Nephron (organoid): ENCODE data around the gene TRIM52.
A peak's percentile ranks its signal among the peaks of the same experiment; 100 is the strongest.

Experiments
- H3K27ac Mint-ChIP-seq, 3 experiments: 2 replicates each; pipeline ENCODE4 v1.8.0; 2020; ENCODE audit warnings: mixed read lengths in 3 of 3, mild to moderate bottlenecking in 2 of 3, moderate library complexity in 1 of 3
- H3K27me3 Mint-ChIP-seq: 2 replicates; pipeline ENCODE4 v1.8.0; 2021; ENCODE audit warnings: low read depth, mild to moderate bottlenecking, moderate library complexity, mixed read lengths
- H3K36me3 Mint-ChIP-seq: 2 replicates; pipeline ENCODE4 v1.8.0; 2020; ENCODE audit warnings: low read depth, mixed read lengths
- H3K4me1 Mint-ChIP-seq: 2 replicates; pipeline ENCODE4 v1.8.0; 2020; ENCODE audit warnings: mixed read lengths
- H3K4me3 Mint-ChIP-seq, 3 experiments: 2 replicates each; pipeline ENCODE4 v1.8.0; 2020; ENCODE audit warnings: mild to moderate bottlenecking in 3 of 3, mixed read lengths in 3 of 3, moderate library complexity in 2 of 3
- H3K9me3 Mint-ChIP-seq: 2 replicates; pipeline ENCODE4 v1.8.0; 2020; ENCODE audit warnings: mixed read lengths
- TF ChIP-seq, protein P1 (sequence below), 3 experiments: fragments of 200-600 bp; sonication (generic); IDR thresholded peaks; one replicate each; pipeline ENCODE4 v1.5.0; 2021; ENCODE audit warnings: antibody characterized with exemption in 3 of 3; ENCODE audit not compliant: unreplicated experiment in 3 of 3

Gene TRIM52

DNA sequence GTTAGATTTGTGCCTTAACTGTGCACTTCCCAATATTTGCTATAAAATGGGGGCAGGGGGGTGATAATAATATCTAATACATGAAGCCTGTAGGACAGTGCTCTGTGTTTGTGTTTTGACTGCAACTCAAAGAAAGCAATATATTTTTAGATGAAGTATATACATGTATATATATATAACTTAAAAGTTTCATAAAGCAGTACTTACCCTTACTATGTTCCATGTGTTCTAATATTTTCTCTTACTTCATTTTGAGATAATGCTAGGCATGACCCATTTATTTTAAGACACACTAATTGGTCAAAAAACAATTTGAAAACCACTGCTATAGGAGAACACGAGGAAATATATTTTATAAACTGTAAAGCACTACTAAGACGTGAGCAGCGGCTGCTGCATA lies 2.4 kb downstream of the TRIM52 start:
- Mint-ChIP-seq H3K27ac (peak overlapping the region in 2 of 3 experiments; percentile 13 to 53), H3K27me3 (no peaks in the 10 kb centered on the region), H3K4me3 (peak overlapping the region; percentile 95 to 100 (median 98)), H3K36me3 (peaks cover 28% of the 10 kb centered on the region), H3K9me3 (no peaks in the 10 kb centered on the region), H3K4me1 (peaks cover 56% of the 10 kb centered on the region)
- TF ChIP-seq, protein P1, sequence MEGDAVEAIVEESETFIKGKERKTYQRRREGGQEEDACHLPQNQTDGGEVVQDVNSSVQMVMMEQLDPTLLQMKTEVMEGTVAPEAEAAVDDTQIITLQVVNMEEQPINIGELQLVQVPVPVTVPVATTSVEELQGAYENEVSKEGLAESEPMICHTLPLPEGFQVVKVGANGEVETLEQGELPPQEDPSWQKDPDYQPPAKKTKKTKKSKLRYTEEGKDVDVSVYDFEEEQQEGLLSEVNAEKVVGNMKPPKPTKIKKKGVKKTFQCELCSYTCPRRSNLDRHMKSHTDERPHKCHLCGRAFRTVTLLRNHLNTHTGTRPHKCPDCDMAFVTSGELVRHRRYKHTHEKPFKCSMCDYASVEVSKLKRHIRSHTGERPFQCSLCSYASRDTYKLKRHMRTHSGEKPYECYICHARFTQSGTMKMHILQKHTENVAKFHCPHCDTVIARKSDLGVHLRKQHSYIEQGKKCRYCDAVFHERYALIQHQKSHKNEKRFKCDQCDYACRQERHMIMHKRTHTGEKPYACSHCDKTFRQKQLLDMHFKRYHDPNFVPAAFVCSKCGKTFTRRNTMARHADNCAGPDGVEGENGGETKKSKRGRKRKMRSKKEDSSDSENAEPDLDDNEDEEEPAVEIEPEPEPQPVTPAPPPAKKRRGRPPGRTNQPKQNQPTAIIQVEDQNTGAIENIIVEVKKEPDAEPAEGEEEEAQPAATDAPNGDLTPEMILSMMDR (IDR thresholded peaks at IDR 0.05; ENCODE audit: unreplicated experiment in 3 of 3), result no peak

DNA sequence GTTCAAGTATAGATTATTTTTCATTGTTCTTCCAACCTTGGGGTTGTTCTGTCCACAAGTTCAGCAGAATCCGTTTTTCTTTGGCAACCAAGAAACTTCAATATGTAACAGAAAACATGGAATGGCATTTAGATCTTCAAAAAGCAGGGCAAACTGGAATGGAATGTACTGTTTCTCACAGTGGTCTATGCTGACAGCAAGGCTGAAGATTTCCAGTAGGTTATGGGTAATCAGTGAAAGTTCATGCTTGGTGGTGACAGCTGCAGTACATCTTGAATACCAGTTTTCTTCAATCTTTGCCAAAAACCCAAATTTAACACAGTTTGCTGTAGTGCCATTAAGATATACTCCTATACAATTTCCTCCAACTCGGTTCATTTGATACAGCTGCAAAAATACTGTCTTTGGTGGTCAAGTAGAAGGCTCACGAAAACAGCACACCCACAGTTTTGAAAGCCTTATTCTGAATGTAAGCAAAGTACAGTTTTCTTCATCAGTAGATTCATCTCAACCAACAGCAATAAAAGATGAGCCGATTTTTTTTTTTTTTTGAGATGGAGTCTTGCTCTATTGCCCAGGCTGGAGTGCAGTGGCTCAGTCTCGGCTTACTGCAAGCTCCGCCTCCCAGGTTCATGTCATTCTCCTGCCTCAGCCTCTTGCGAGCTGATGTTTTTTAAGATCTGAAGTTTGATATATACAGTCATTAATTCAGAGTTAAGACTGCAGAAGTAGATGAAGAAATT lies 4.9 kb downstream of the TRIM52 start:
- peaks cover 35% of the 10 kb centered on the region for H3K36me3 Mint-ChIP-seq
- peak overlapping the region in 1 of 3 experiments; percentile 44 for H3K27ac Mint-ChIP-seq
- no peaks in the 10 kb centered on the region for H3K27me3 Mint-ChIP-seq
- TF ChIP-seq, protein P1 (IDR thresholded peaks at IDR 0.05; ENCODE audit: unreplicated experiment in 3 of 3), result no peak
- peaks cover 60% of the 10 kb centered on the region for H3K4me1 Mint-ChIP-seq
- H3K4me3 Mint-ChIP-seq, result no peak overlapping the region
- H3K9me3 Mint-ChIP-seq, result no peaks in the 10 kb centered on the region

DNA sequence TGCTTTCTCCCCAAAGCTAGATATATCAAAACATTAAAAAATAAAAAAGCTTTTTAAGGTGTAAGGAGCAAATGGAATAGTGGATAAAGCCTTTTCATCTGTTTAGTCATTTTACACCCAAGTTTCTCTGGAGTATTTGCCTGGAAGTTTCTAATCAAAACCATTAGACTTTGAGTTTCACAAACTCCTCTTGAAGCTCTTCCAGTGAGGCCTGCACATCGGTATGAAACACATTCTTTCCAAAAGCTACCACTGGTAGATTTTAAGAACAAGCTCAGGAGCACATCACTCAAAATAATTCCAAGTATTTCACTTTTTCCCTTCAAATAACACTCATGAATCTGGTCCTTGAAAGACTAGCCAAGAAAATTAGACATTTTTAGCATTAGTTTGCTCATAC lies 5.7 kb downstream of the TRIM52 start:
- H3K9me3 Mint-ChIP-seq, result no peaks in the 10 kb centered on the region
- TF ChIP-seq, protein P1 (IDR thresholded peaks at IDR 0.05; ENCODE audit: unreplicated experiment in 3 of 3), result no peak
- H3K36me3 Mint-ChIP-seq, result peaks cover 39% of the 10 kb centered on the region
- peaks cover 57% of the 10 kb centered on the region for H3K4me1 Mint-ChIP-seq
- H3K27ac Mint-ChIP-seq, result peak overlapping the region in 1 of 3 experiments; percentile 44
- H3K27me3 Mint-ChIP-seq, result no peaks in the 10 kb centered on the region
- no peak overlapping the region for H3K4me3 Mint-ChIP-seq

DNA sequence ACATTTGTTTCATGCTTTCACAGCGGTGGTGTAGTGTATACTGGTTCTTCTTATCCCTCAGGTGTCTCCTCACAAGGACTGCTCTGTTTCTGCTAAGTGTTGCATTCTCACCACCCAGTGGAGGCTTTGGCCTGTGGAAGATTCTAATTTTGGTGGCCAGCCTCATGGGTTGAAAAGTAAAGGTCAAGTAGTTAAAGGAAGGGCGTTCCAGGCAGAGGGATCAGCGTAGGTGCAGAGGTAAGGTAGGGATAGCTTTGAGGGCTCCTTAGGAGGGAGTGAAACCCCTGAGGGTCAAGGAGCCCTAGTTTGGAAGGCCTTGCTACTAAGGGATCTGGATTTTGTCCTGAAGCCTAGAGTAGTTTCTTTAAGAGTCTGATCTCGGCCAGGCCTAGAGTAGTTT lies 12.7 kb downstream of the TRIM52 start:
- H3K36me3 Mint-ChIP-seq, result peaks cover 9% of the 10 kb centered on the region
- H3K9me3 Mint-ChIP-seq, result no peaks in the 10 kb centered on the region
- H3K4me1 Mint-ChIP-seq, result peaks cover 48% of the 10 kb centered on the region
- peak overlapping the region; percentile 84 to 98 (median 95) for H3K4me3 Mint-ChIP-seq
- peak overlapping the region; percentile 94 to 99 (median 99) for H3K27ac Mint-ChIP-seq
- no peaks in the 10 kb centered on the region for H3K27me3 Mint-ChIP-seq
- TF ChIP-seq, protein P1 (IDR thresholded peaks at IDR 0.05; ENCODE audit: unreplicated experiment in 3 of 3), result no peak

DNA sequence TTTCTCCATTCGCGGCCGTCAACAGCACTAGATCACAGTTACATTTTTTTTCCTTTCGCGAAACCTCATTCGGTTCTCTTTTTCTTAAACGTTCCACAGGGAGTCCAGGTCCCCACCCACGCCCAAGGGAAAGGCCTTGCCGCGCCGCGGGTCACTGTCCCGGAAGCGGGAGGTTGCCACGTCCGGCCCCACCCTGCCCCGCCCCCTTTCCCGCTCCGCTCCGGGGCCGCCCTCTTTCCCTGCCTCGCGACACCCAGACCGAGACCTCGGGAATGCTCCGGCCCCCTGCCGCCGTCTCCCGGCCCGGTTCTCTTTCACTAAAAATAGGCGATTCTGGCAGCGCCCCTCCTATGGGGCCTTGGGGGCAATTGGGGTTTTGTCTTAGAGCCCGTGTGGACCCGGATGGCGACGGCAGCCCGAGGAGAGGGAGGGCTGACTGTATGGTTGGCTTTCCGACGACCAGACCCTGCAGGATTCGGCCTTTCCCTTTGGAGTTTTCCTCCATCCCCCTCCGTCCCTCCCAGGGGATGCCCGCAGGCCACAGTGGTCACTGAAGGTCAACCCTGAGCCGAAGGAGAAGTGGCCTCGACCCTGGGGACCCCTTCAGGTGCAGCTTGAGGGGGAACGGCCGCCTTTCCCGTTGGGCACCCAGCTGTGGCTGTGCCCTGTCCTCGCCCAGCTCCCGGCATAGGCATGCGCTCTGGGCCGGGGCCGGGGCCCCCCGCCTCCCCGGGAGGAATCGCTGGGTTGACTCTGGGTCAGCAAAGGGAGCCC lies 14.5 kb downstream of the TRIM52 start:
- H3K9me3 Mint-ChIP-seq, result no peaks in the 10 kb centered on the region
- H3K27ac Mint-ChIP-seq, result peak overlapping the region; percentile 99 to 100 (median 99)
- H3K4me1 Mint-ChIP-seq, result peaks cover 59% of the 10 kb centered on the region
- no peaks in the 10 kb centered on the region for H3K27me3 Mint-ChIP-seq
- peaks cover 22% of the 10 kb centered on the region for H3K36me3 Mint-ChIP-seq
- peak overlapping the region; percentile 84 to 98 (median 95) for H3K4me3 Mint-ChIP-seq
- TF ChIP-seq, protein P1 (IDR thresholded peaks at IDR 0.05; ENCODE audit: unreplicated experiment in 3 of 3), result no peak
